PC-3 (cell line): ENCODE results near the gene NMNAT2. TPM values are rescaled to one million over a fixed set of nuclear protein-coding genes. Genes with fewer than 3 reads are reported as not detected.

Experiments
- ATAC-seq: fragments of 200-7000 bp; cut with Tn5 transposase; 2 replicates; pipeline ENCODE4 v1.9.1; 2020; ENCODE audit warnings: mild to moderate bottlenecking, moderate library complexity
- BruUV-seq: library from RNA; stranded (reverse); fragments of 400-500 nt; replicated peaks from 2 replicates; lab custom pipeline; 2021; lab: Mats Ljungman, UMichigan
- CTCF ChIA-PET: fragments of 300-600 bp; sonication (Branson Sonifier 250); formaldehyde crosslinking; loops from one replicate; lab custom pipeline; 2022; ENCODE audit warnings: antibody characterized with exemption; lab: Charles Lee
- POLR2A ChIA-PET: fragments of 300-600 bp; sonication (Branson Sonifier 250); formaldehyde crosslinking; loops from one replicate; lab custom pipeline; 2022; ENCODE audit warnings: antibody characterized with exemption; ENCODE audit not compliant: unreplicated experiment; lab: Charles Lee
- DNase-seq: peaks from one replicate; pipeline ENCODE4 v3.0.0-alpha.2; 2015
- H2AFZ ChIP-seq: fragments of 300-600 bp; sonication (generic); 2 replicates; pipeline ENCODE4 v1.6.0; 2016; ENCODE audit warnings: antibody characterized with exemption, low read length
- H3F3A ChIP-seq: fragments of 300-600 bp; sonication (generic); one replicate; pipeline ENCODE4 v1.6.0; 2017; ENCODE audit warnings: antibody characterized with exemption, low read length, control low read depth, mild to moderate bottlenecking; ENCODE audit not compliant: unreplicated experiment
- H3K27ac ChIP-seq: fragments of 300-600 bp; sonication (generic); 2 replicates; pipeline ENCODE4 v1.5.1; 2016; ENCODE audit warnings: mild to moderate bottlenecking, low read length
- H3K27me3 ChIP-seq: fragments of 300-600 bp; sonication (generic); 2 replicates; pipeline ENCODE4 v1.6.1; 2016; ENCODE audit warnings: low read length, mixed read lengths
- H3K36me3 ChIP-seq: fragments of 300-600 bp; sonication (generic); 2 replicates; pipeline ENCODE4 v1.6.1; 2016; ENCODE audit warnings: low read depth, mixed run types, low read length, mixed read lengths
- H3K4me1 ChIP-seq: fragments of 300-600 bp; sonication (generic); 2 replicates; pipeline ENCODE4 v1.5.1; 2016; ENCODE audit warnings: low read length; ENCODE audit not compliant: insufficient read depth
- H3K4me2 ChIP-seq: fragments of 300-600 bp; sonication (generic); 2 replicates; pipeline ENCODE4 v1.6.0; 2016; ENCODE audit warnings: low read length
- H3K4me3 ChIP-seq: fragments of 300-600 bp; sonication (generic); 2 replicates; pipeline ENCODE4 v1.5.1; 2016; ENCODE audit warnings: mild to moderate bottlenecking, low read length, mixed read lengths
- H3K79me2 ChIP-seq: fragments of 300-600 bp; sonication (generic); 2 replicates; pipeline ENCODE4 v1.6.1; 2017; ENCODE audit warnings: low read length, mixed read lengths
- H3K9ac ChIP-seq: fragments of 300-600 bp; sonication (generic); 2 replicates; pipeline ENCODE4 v1.6.0; 2016; ENCODE audit warnings: mild to moderate bottlenecking, low read length
- H3K9me2 ChIP-seq: fragments of 300-600 bp; sonication (generic); replicated peaks from 2 replicates; pipeline ENCODE4 v1.6.1; 2016; ENCODE audit warnings: mixed run types, low read length, mixed read lengths
- H3K9me3 ChIP-seq: fragments of 300-600 bp; sonication (generic); 2 replicates; pipeline ENCODE4 v1.6.1; 2016; ENCODE audit warnings: low read length, mixed read lengths
- H4K20me1 ChIP-seq: fragments of 300-600 bp; sonication (generic); 2 replicates; pipeline ENCODE4 v1.6.1; 2016; ENCODE audit warnings: low read length, mixed read lengths
- EZH2 ChIP-seq: fragments of 300-600 bp; sonication (generic); IDR thresholded peaks from one replicate; pipeline ENCODE4 v1.6.1; 2017; ENCODE audit warnings: antibody characterized with exemption, mild to moderate bottlenecking, low read length; ENCODE audit not compliant: unreplicated experiment
- EZH2phosphoT487 ChIP-seq: fragments of 300-600 bp; sonication (generic); IDR thresholded peaks from 2 replicates; pipeline ENCODE4 v1.6.1; 2018; ENCODE audit warnings: mild to moderate bottlenecking, antibody characterized with exemption, low read length, borderline replicate concordance
- intact Hi-C: fragments of 100-400 bp; cut with micrococcal nuclease; formaldehyde crosslinking; loops from 2 replicates; pipeline ENCODE4 v1.9.0; 2023
- total RNA-seq: library from RNA; depleted of rRNA; stranded (reverse); fragments of >200 nt; gene quantifications from 2 replicates; pipeline ENCODE4 v1.2.3, GENCODE V29; 2014
- TF ChIP-seq, protein P1 (sequence below): fragments of 300-600 bp; sonication (generic); conservative IDR thresholded peaks from 2 replicates; pipeline ENCODE4 v1.5.1; 2017; ENCODE audit warnings: antibody characterized with exemption, low read depth, mild to moderate bottlenecking, low read length

The NMNAT2 gene
- total RNA-seq, 1 experiment from 2014 or later = 6.0 TPM

- Histone ChIP-seq H3K9ac (no peak overlapping the region), H3K9me3 (no peaks in the 10 kb centered on the region), H3K27ac (no peak overlapping the region), H3K9me2 (no peaks in the 10 kb centered on the region), H3K4me2 (no peak overlapping the region), H2AFZ (no peak overlapping the region), H3F3A (no peaks in the 10 kb centered on the region), H4K20me1 (no peaks in the 10 kb centered on the region), H3K27me3 (no peaks in the 10 kb centered on the region), H3K4me1 (peaks cover 5% of the 10 kb centered on the region; the same call in 1 of the 2 replicates), H3K79me2 (peaks cover 13% of the 10 kb centered on the region), H3K36me3 (peaks cover 53% of the 10 kb centered on the region), H3K4me3 (no peak overlapping the region)
- ChIA-PET CTCF (no interaction called here), POLR2A (no interaction called here)
- DNase-seq (no peak), ATAC-seq (no peak)
- BruUV-seq = no TSS peak
- TF ChIP-seq EZH2 = no peak
- TF ChIP-seq, protein P1, sequence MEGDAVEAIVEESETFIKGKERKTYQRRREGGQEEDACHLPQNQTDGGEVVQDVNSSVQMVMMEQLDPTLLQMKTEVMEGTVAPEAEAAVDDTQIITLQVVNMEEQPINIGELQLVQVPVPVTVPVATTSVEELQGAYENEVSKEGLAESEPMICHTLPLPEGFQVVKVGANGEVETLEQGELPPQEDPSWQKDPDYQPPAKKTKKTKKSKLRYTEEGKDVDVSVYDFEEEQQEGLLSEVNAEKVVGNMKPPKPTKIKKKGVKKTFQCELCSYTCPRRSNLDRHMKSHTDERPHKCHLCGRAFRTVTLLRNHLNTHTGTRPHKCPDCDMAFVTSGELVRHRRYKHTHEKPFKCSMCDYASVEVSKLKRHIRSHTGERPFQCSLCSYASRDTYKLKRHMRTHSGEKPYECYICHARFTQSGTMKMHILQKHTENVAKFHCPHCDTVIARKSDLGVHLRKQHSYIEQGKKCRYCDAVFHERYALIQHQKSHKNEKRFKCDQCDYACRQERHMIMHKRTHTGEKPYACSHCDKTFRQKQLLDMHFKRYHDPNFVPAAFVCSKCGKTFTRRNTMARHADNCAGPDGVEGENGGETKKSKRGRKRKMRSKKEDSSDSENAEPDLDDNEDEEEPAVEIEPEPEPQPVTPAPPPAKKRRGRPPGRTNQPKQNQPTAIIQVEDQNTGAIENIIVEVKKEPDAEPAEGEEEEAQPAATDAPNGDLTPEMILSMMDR = no peak
- TF ChIP-seq EZH2phosphoT487 = no peak
- intact Hi-C loops = no loop called here
Measured at GRCh38 chr1:183215076-183215720, 203.0 kb downstream of the NMNAT2 start.

GRCh38 chr1:183214021-183214970 lies 203.9 kb downstream of the NMNAT2 start:
- no peaks in the 10 kb centered on the region for H3K9me2 ChIP-seq
- peaks cover 18% of the 10 kb centered on the region for H3K79me2 ChIP-seq
- DNase-seq (no peak), ATAC-seq (peak; percentile 25; the same call in 1 of the 2 replicates)
- no peak overlapping the region for H3K27ac ChIP-seq
- no peak overlapping the region for H2AFZ ChIP-seq
- H3K4me2 ChIP-seq = no peak overlapping the region
- BruUV-seq = no TSS peak
- no peaks in the 10 kb centered on the region for H3K27me3 ChIP-seq
- H3K36me3 ChIP-seq = peaks cover 52% of the 10 kb centered on the region
- no peak for TF ChIP-seq EZH2
- TF ChIP-seq, protein P1 = no peak
- TF ChIP-seq EZH2phosphoT487 = no peak
- H3F3A ChIP-seq = no peaks in the 10 kb centered on the region
- H3K4me3 ChIP-seq = no peak overlapping the region
- H3K9ac ChIP-seq = no peak overlapping the region
- CTCF ChIA-PET = no interaction called here
- no peaks in the 10 kb centered on the region for H3K9me3 ChIP-seq
- POLR2A ChIA-PET = no interaction called here
- no peaks in the 10 kb centered on the region for H4K20me1 ChIP-seq
- H3K4me1 ChIP-seq = peaks cover 14% of the 10 kb centered on the region
- intact Hi-C loops = no loop called here
